GM18868 (cell line): ENCODE data around the gene NTN4.
"Not testable (repeated sequence)": the region's sequence is repeated elsewhere in the genome, so short reads cannot be mapped to it uniquely, and the experiment has no call there.

Experiments used
- ATAC-seq: cut with Tn5 transposase; IDR thresholded peaks from one replicate; pipeline ENCODE4 v1.9.1; 2021; ENCODE audit warnings: mild to moderate bottlenecking, moderate library complexity; ENCODE audit not compliant: unreplicated experiment

Gene NTN4

GRCh38 chr12:95629392-95629791, 161.2 kb downstream of the NTN4 start:
- no peak for ATAC-seq

GRCh38 chr12:95626854-95627253, 163.7 kb downstream of the NTN4 start:
- ATAC-seq = no peak

GRCh38 chr12:95625012-95625411, 165.6 kb downstream of the NTN4 start:
- ATAC-seq = no peak

DNA sequence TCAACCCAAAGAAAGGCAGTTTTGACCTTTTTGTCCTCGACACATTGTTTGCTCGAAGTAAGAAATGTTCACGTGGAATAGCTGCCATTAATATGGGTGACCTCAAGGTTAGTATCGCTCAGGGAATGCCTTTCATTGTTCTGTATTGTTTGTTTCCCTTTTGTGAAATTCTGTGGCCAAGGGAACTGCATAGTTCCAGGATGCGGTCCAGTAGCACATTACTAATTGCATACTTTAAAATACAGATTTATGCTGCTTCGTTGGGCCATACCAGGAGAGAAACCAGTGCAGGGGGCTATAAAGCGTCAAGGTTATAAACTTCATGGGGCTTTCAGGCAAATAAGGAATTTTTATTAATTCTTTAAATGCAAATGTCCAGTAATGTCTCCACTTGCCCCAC, 166.0 kb downstream of the NTN4 start:
- no peak for ATAC-seq

GRCh38 chr12:95623554-95624170, 166.9 kb downstream of the NTN4 start:
- ATAC-seq = peak; percentile 57

GRCh38 chr12:95622879-95623278, 167.7 kb downstream of the NTN4 start:
- no peak for ATAC-seq

- ATAC-seq = no peak
These were observed 168.8 kb downstream of the NTN4 start for GRCh38 chr12:95621725-95622124.

- no peak for ATAC-seq
These were observed 170.4 kb downstream of the NTN4 start for GRCh38 chr12:95620171-95620570.

- not testable (repeated sequence) for ATAC-seq
These were observed 174.1 kb downstream of the NTN4 start for GRCh38 chr12:95616470-95616869.

GRCh38 chr12:95615749-95616148, 174.8 kb downstream of the NTN4 start:
- no peak for ATAC-seq

DNA sequence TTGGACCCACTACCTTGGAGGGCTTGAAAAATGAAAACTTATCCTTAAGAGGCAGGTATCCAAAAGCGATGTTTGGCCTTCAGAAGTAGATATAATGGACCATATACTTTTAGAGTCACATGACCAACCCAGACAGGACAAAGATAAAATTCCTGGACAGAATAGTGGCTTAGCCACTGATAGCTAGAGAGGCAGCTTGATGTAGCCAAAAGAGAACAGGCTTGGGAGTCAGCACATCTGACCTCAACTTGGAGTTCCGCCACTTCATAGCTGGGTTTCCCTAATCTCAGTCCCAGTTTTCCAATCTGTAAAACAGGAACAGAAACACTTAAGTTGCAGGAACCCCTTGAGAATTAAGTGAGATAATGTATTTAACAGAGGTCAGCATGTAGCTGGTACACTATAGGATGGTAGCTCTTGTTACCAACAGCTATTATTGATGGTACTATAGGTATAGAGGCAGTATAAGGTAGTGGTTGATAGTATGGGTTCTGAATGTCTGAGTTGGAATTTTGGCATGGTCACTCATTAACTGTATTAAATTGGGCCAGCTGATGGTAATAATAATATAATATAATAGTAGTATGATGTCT, 176.1 kb downstream of the NTN4 start:
- ATAC-seq = no peak

DNA sequence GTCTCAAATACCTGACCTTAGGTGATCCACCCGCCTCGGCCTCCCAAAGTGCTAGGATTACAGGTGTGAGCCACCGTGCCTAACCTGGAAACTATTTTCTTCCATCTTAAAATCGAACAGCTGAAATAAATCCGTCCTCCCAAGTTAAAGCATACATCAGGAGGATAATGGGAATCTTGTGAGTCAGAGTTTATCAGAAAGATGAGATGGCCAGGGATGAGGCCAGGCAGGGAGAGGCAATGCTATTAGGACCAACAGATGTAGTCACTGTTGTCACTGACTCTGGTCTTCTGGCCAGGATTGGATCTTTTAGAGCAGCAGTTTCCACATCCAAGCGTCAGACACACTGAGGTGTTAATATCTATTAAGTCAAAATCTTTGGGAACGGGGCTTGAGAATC, 177.5 kb downstream of the NTN4 start:
- no peak for ATAC-seq

DNA sequence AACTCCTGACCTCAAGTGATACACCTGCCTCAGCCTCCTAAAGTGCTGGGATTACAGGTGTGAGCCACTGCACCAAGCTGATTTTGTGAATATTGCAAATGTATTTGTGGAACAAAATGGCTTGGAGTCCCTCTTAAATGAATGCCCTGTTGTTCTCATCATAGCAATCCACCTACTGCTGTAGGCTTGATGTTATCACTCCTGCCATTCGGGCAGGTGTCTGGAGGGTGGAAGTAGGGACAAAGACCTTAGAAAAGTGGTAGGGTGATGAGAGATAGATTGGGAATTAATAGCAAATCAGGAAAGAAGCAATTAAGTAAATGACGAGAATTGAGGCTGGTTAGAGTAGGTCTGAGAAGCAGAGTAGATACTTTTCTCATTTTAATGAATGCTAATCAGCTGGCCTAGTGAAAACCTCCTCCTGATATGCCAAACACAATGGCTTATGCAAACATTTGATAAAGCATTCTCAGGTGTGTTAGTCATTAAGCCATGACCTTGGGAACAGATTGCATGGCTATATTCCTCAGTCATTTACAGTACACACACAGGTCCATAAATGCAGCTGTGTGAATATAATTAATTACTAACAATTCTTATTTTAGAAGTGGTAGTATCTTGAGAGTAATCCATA, 178.8 kb downstream of the NTN4 start:
- ATAC-seq = no peak

DNA sequence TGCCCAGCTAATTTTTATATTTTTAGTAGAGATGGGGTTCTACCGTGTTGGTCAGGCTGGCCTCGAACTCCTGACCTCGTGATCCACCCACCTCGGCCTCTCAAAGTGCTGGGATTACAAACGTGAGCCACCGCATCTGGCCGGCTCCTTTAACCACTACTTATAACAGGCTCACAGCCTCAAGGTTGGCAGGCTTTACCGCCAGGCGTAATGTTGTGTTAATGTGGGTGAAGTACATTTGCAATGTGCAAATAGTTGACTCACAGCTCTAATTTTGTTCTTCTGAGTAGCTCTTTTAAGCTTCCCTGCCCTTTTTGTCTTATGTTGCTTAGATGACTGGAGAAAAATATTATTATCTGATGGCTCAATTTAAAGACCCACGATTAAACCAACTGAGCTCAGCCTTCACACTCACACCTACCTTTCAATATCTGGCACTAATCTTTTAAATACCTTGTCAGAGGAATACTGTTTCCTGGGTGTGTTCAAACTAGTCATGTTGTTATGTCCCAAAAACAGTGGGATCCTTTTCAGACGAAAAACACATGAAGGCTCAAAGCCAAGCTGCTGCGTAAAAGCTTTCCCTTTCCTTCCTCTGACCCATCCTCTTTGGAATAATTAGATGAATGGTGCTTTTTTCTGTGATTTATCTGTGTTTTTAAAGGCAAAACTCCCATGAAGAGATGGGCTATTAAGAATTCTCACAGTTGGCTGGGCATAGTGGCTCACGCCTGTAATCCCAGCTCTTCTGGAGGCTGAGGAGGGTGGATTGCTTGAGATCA, 182.1 kb downstream of the NTN4 start:
- no peak for ATAC-seq
